Mesenchymal stem cell (in vitro differentiated cells and primary cell): ENCODE data around the gene MNX1.
A peak's percentile ranks its signal among the peaks of the same experiment; 100 is the strongest.

Source experiments
- DNase-seq: peaks from one replicate; pipeline ENCODE4 v3.0.0-alpha.2; 2013
- H2AFZ ChIP-seq: one replicate; pipeline ENCODE4 v1.6.1; 2013; ENCODE audit warnings: low read depth, mild to moderate bottlenecking, control low read depth, inconsistent platforms, low read length, moderate library complexity
- H2AK5ac ChIP-seq: 2 replicates; pipeline ENCODE4 v1.6.1; 2013; ENCODE audit warnings: low read length, moderate library complexity, mild to moderate bottlenecking, inconsistent platforms; ENCODE audit not compliant: severe bottlenecking
- H2BK120ac ChIP-seq: one replicate; pipeline ENCODE4 v1.6.1; 2013; ENCODE audit warnings: low read depth, mild to moderate bottlenecking, inconsistent platforms, low read length, moderate library complexity
- H2BK12ac ChIP-seq, 2 experiments: one replicate each; pipeline ENCODE4 v1.6.1; 2013; ENCODE audit warnings: inconsistent platforms in 2 of 2, low read length in 2 of 2, mild to moderate bottlenecking in 2 of 2, moderate library complexity in 2 of 2, control low read depth in 1 of 2
- H2BK15ac ChIP-seq: one replicate; pipeline ENCODE4 v1.6.1; 2013; ENCODE audit warnings: mild to moderate bottlenecking, low read depth, inconsistent platforms; ENCODE audit not compliant: poor library complexity, severe bottlenecking
- H2BK5ac ChIP-seq: 2 replicates; pipeline ENCODE4 v1.6.1; 2013; ENCODE audit warnings: low read depth, mild to moderate bottlenecking, low read length, control low read depth, inconsistent platforms; ENCODE audit not compliant: poor library complexity, severe bottlenecking
- H3K14ac ChIP-seq, 2 experiments: one replicate each; pipeline ENCODE4 v1.6.1; 2013; ENCODE audit warnings: inconsistent platforms in 2 of 2, low read length in 2 of 2, control low read depth in 1 of 2, mild to moderate bottlenecking in 1 of 2, moderate library complexity in 1 of 2
- H3K18ac ChIP-seq, 2 experiments: one replicate each; pipeline ENCODE4 v1.6.1; 2013; ENCODE audit warnings: inconsistent platforms in 2 of 2, low read length in 2 of 2, control low read depth in 1 of 2, low read depth in 1 of 2, mild to moderate bottlenecking in 1 of 2
- H3K23ac ChIP-seq, 2 experiments: one replicate each; pipeline ENCODE4 v1.6.1; 2013; ENCODE audit warnings: inconsistent platforms in 2 of 2, low read length in 2 of 2, mild to moderate bottlenecking in 2 of 2, moderate library complexity in 2 of 2, control low read depth in 1 of 2
- H3K27ac ChIP-seq: 2 replicates; pipeline ENCODE4 v1.5.1; 2013; ENCODE audit warnings: mild to moderate bottlenecking, moderate library complexity, low read length, control low read depth, inconsistent platforms; ENCODE audit not compliant: poor library complexity, severe bottlenecking
- H3K27me3 ChIP-seq, 2 experiments: 2 replicates each; pipeline versions ENCODE4 v1.6.1 to v1.7.0; 2013; ENCODE audit warnings: low read length in 2 of 2, mild to moderate bottlenecking in 2 of 2, moderate library complexity in 2 of 2, control low read depth in 1 of 2, inconsistent platforms in 1 of 2; ENCODE audit not compliant: control insufficient read depth in 1 of 2, insufficient read depth in 1 of 2
- H3K36me3 ChIP-seq, 2 experiments: 2 replicates each; pipeline versions ENCODE4 v1.6.1 to v1.7.0; 2013; ENCODE audit warnings: low read length in 2 of 2, control low read depth in 1 of 2, inconsistent platforms in 1 of 2, low read depth in 1 of 2, mild to moderate bottlenecking in 1 of 2; ENCODE audit not compliant: insufficient read depth in 2 of 2, control insufficient read depth in 1 of 2
- H3K4ac ChIP-seq, 2 experiments: one replicate each; pipeline ENCODE4 v1.6.1; 2013; ENCODE audit warnings: inconsistent platforms in 2 of 2, low read length in 2 of 2, mild to moderate bottlenecking in 2 of 2, moderate library complexity in 2 of 2, control low read depth in 1 of 2, low read depth in 1 of 2
- H3K4me1 ChIP-seq: 2 replicates; pipeline ENCODE4 v1.6.1; 2013; ENCODE audit warnings: low read depth, low read length, control low read depth; ENCODE audit not compliant: control insufficient read depth, insufficient read depth
- H3K4me2 ChIP-seq: 2 replicates; pipeline ENCODE4 v1.6.1; 2013; ENCODE audit warnings: low read length, mild to moderate bottlenecking, inconsistent platforms; ENCODE audit not compliant: poor library complexity, severe bottlenecking
- H3K4me3 ChIP-seq, 2 experiments: 2 replicates each; pipeline versions ENCODE4 v1.5.1 to v1.7.0; 2013; ENCODE audit warnings: low read length in 2 of 2, mild to moderate bottlenecking in 2 of 2, control low read depth in 1 of 2, low read depth in 1 of 2; ENCODE audit not compliant: insufficient read depth in 1 of 2
- H3K79me1 ChIP-seq: replicated peaks from 2 replicates; pipeline ENCODE4 v1.6.1; 2013; ENCODE audit warnings: mild to moderate bottlenecking, control low read depth, low read length, inconsistent platforms; ENCODE audit not compliant: poor library complexity, severe bottlenecking
- H3K9ac ChIP-seq: 2 replicates; pipeline ENCODE4 v1.7.0; 2013; ENCODE audit warnings: mild to moderate bottlenecking, low read length, moderate library complexity
- H3K9me3 ChIP-seq: 2 replicates; pipeline ENCODE4 v1.7.0; 2013; ENCODE audit warnings: mild to moderate bottlenecking, low read length; ENCODE audit not compliant: control insufficient read depth
- H4K8ac ChIP-seq: one replicate; pipeline ENCODE4 v1.6.1; 2013; ENCODE audit warnings: inconsistent platforms, mild to moderate bottlenecking, low read length, moderate library complexity
- H4K91ac ChIP-seq: one replicate; pipeline ENCODE4 v1.6.1; 2013; ENCODE audit warnings: mild to moderate bottlenecking, low read length, inconsistent platforms
- WGBS: methylation state at CpG from one replicate; pipeline ENCODE4 v1.1.7; 2013; ENCODE audit warnings: mixed read lengths; 5-methylcytosine and 5-hydroxymethylcytosine counted together

Gene MNX1

DNA sequence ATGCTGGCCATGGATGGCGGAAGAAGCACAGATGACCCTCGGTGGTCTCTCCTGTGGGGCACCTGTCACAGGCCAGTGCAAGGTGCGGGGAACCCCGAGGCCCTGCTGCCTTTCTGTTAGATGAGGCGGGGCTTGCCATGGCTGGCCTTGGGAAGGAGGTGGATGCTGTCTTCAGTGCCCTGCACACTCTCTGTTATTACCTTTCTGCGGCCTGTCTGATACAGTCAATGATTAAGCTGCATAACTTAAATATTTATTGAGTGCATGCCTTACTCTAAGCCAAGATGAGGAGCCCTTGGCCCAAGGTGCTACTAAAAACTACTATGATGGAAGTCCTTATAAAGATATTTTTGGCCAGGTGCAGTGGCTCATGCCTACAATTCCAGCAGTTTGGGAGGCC lies 36.7 kb upstream of the MNX1 start:
- H3K36me3 ChIP-seq: no peaks in the 10 kb centered on the region
- H3K9ac ChIP-seq: no peak overlapping the region
- no peak overlapping the region for H2BK120ac ChIP-seq
- H2BK15ac ChIP-seq: no peak overlapping the region
- no peak overlapping the region for H4K91ac ChIP-seq
- no peak overlapping the region for H2BK5ac ChIP-seq
- H3K4me2 ChIP-seq: no peak overlapping the region
- H4K8ac ChIP-seq: no peak overlapping the region
- H2AFZ ChIP-seq: no peak overlapping the region
- peaks cover 3% of the 10 kb centered on the region for H3K4me1 ChIP-seq
- H3K4me3 ChIP-seq: no peak overlapping the region
- H2BK12ac ChIP-seq: no peak overlapping the region
- H3K27ac ChIP-seq: no peak overlapping the region
- DNase-seq: no peak
- H3K27me3 ChIP-seq: no peaks in the 10 kb centered on the region
- H3K9me3 ChIP-seq: no peaks in the 10 kb centered on the region
- H3K4ac ChIP-seq: no peak overlapping the region
- no peak overlapping the region for H3K14ac ChIP-seq
- WGBS: 74% methylated on average over 4 of the region's 6 CpGs
- H3K79me1 ChIP-seq: no peaks in the 10 kb centered on the region
- H3K18ac ChIP-seq: no peak overlapping the region
- H2AK5ac ChIP-seq: no peak overlapping the region
- no peak overlapping the region for H3K23ac ChIP-seq

- peaks cover 3% of the 10 kb centered on the region for H3K4me1 ChIP-seq
- no peaks in the 10 kb centered on the region for H3K27me3 ChIP-seq
- no peaks in the 10 kb centered on the region for H3K79me1 ChIP-seq
- no peak overlapping the region for H3K4me2 ChIP-seq
- H3K4ac ChIP-seq: no peak overlapping the region
- no peaks in the 10 kb centered on the region for H3K36me3 ChIP-seq
- no peak overlapping the region for H3K14ac ChIP-seq
- H3K9me3 ChIP-seq: no peaks in the 10 kb centered on the region
- H4K91ac ChIP-seq: no peak overlapping the region
- H2AK5ac ChIP-seq: no peak overlapping the region
- no peak overlapping the region for H2AFZ ChIP-seq
- WGBS: 69% methylated on average over 1 of the region's 1 CpG
- no peak overlapping the region for H3K27ac ChIP-seq
- no peak for DNase-seq
- no peak overlapping the region for H3K23ac ChIP-seq
- H4K8ac ChIP-seq: no peak overlapping the region
- H3K18ac ChIP-seq: no peak overlapping the region
- no peak overlapping the region for H3K4me3 ChIP-seq
- H2BK12ac ChIP-seq: no peak overlapping the region
- no peak overlapping the region for H2BK5ac ChIP-seq
- no peak overlapping the region for H3K9ac ChIP-seq
- H2BK120ac ChIP-seq: no peak overlapping the region
- no peak overlapping the region for H2BK15ac ChIP-seq
Measured at GRCh38 chr7:157046681-157047080, 36.2 kb upstream of the MNX1 start.

DNA sequence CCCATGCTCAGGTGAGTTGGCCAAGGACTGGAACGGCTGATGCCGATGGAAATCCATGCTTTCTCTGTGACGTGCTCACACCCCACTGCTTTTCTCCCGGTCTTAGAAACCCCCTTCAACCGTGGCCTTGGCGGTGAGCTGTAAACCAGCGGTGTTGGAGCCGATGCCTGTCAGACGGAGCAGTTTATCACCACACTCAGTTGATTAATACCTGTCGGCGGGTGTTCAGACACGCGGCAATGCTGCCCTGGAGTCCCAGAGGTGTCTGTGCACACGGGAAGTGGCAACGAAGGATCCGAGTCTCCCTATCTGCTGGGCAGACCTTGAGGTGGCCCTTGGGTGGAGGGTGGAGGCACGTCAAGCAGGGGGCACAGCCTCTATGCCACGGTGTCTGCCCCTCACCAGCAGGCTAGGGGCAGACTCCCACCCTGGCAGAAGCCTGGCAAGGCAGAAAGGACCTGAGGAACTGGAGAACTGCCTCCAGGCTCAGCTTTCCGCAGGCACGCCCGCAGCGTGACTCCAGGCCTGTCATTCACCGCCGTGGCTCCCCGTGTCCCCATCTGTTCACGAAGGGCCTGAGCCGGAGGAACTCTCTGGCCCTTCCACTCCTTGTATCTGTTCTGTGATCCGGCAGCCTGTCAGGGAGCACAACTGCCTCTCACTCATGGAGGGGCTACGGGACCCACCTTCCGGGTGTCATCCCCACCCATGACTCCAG lies 34.6 kb upstream of the MNX1 start:
- no peak for DNase-seq
- Histone ChIP-seq H4K91ac (no peak overlapping the region), H3K4me1 (peaks cover 3% of the 10 kb centered on the region), H2BK120ac (no peak overlapping the region), H3K4me3 (no peak overlapping the region), H3K27me3 (peaks cover 0 to 3% of the 10 kb centered on the region in 2 experiments), H2AK5ac (no peak overlapping the region), H3K36me3 (no peaks in the 10 kb centered on the region), H2AFZ (no peak overlapping the region), H3K14ac (no peak overlapping the region), H4K8ac (no peak overlapping the region), H3K27ac (no peak overlapping the region), H2BK5ac (no peak overlapping the region), H3K4me2 (no peak overlapping the region), H3K4ac (no peak overlapping the region), H3K9ac (no peak overlapping the region), H2BK12ac (no peak overlapping the region), H3K23ac (no peak overlapping the region), H3K9me3 (no peaks in the 10 kb centered on the region), H3K18ac (no peak overlapping the region), H2BK15ac (no peak overlapping the region), H3K79me1 (no peaks in the 10 kb centered on the region)
- WGBS: 89% methylated on average over 30 of the region's 30 CpGs

DNA sequence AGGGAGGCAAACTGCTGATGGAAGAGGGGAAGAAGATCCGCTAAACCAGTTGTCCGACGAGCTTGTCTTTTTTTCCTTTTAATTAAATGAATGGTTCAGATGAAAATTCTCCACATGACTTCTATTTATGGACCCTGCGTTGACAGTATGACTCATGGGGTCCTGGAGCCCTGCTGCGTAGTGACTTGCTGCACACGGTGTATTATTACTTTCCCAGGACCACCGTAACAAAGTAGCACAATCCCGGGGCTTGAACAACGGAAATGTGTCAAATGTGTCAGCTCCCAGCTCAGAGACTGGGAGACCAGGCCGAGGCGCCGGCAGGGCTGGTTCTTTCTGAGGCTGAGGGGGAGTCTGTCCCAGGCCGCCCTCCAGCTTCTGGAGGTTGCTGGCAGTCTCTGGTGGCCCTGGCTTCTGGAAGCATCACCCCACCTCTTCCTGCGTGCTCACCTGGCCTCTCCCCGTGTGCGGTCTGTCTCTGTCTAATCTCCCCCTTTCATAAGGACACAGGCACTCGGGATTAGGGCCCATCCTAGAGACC lies 33.8 kb upstream of the MNX1 start:
- H3K4ac ChIP-seq: no peak overlapping the region
- H3K9me3 ChIP-seq: no peaks in the 10 kb centered on the region
- DNase-seq: no peak
- peak overlapping the region in 1 of 2 experiments; percentile 30 for H3K4me3 ChIP-seq
- H2BK120ac ChIP-seq: no peak overlapping the region
- H3K79me1 ChIP-seq: no peaks in the 10 kb centered on the region
- H3K27ac ChIP-seq: no peak overlapping the region
- H3K4me2 ChIP-seq: no peak overlapping the region
- H2AFZ ChIP-seq: no peak overlapping the region
- no peak overlapping the region for H3K14ac ChIP-seq
- 92% methylated on average over 16 of the region's 17 CpGs for WGBS
- H3K4me1 ChIP-seq: peaks cover 3% of the 10 kb centered on the region
- peaks cover 0 to 4% of the 10 kb centered on the region in 2 experiments for H3K27me3 ChIP-seq
- no peak overlapping the region for H2AK5ac ChIP-seq
- H4K8ac ChIP-seq: no peak overlapping the region
- H2BK12ac ChIP-seq: no peak overlapping the region
- no peak overlapping the region for H3K18ac ChIP-seq
- H2BK5ac ChIP-seq: no peak overlapping the region
- H3K23ac ChIP-seq: no peak overlapping the region
- H4K91ac ChIP-seq: no peak overlapping the region
- H3K36me3 ChIP-seq: no peaks in the 10 kb centered on the region
- no peak overlapping the region for H2BK15ac ChIP-seq
- peak overlapping the region; percentile 85 for H3K9ac ChIP-seq
